ENCODE results near the gene VPREB3.

VPREB3 gene

DNA sequence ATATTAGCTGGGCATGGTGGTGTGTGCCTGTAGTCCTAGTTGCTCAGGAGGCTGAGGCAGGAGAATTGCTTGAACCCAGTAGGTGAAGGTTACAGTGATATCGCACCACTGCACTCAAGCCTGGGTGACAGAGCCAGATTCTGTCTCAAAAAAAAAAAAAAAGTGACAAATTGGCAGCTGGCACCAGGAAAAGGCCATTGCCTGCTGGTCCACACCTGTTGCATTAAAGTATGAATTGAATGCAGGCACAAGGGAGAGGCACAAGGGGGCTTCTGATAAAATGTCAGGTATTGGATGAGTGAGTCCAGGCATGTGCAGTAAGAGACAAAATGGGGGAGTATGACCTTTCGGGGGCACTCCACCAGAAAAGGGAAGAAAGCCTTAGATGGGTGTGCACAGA, 31.5 kb downstream of the VPREB3 start:
- DNase-seq: no peak

DNA sequence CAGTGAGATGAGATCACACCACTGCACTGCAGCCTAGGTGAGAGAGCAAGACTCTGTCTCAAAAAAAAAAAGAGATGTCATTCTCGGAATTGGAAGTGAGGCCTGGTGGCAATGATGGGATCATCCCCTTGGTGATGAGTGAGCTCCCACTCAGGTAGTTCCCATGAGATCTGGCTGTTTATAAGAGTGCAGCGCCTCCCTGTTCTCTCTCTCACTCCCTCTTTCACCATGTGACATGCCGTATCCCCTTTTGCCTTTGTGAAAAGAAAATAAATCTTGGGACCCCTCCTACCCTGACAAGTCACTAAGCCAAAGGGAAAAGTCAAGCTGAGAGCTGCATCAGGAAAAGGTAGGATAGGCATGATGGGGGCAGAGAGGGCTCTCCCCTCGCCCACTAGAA, 32.1 kb downstream of the VPREB3 start:
- no peak for DNase-seq

DNA sequence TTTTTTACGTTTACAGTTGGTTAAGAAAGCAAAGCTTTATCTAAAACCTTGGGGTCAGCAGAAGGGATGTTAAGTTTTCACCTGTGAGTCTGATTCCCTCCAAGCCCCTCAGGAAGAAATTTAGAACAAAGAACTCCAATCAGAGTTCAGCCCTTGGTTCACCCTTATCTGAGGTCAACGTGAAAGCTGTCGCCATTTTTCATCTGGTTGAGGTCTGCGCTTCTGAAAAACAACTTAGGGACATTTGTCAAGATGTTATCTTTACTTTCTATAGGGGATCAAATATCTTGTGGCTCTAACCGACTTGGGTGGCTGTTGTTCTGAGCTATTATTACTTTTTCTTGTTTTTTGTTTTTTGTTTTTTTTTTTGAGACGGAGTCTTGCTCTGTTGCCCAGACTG, 33.4 kb downstream of the VPREB3 start:
- DNase-seq: no peak

DNA sequence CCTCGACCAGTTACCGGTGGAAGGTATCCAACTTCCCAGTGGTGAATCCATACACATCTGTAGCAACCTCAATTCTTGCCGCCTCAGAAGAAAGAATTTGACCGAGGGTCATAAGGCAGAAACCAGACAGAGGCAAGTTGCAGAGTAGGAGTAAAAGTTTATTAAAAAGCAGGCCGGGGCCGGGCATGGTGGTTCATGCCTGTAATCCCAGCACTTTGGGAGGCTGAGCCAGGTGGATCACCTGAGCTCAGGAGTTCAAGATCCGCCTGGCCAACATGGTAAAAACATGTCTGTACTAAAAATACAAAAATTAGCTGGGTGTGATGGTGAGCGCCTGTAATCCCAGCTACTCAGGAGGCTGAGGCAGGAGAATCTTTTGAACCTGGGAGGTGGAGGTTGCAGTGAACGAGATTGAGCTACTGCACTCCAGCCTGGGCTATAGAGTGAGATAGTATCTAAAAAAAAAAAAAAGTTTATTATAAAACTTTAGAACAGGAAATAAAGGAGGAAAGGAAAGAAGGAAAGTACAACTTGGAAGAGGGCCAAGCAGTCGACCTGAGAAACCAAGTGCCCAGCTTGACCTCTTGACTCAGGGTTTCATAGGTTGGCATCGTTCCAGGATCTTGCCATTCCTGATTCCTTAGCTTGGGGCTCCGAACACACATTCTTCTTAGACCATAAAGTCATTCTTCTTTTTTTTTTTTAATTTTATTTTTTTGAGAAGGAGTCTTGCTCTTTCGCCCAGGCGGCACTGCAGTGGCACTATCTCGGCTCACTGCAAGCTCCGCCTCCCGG, 35.7 kb downstream of the VPREB3 start:
- DNase-seq: no peak

DNA sequence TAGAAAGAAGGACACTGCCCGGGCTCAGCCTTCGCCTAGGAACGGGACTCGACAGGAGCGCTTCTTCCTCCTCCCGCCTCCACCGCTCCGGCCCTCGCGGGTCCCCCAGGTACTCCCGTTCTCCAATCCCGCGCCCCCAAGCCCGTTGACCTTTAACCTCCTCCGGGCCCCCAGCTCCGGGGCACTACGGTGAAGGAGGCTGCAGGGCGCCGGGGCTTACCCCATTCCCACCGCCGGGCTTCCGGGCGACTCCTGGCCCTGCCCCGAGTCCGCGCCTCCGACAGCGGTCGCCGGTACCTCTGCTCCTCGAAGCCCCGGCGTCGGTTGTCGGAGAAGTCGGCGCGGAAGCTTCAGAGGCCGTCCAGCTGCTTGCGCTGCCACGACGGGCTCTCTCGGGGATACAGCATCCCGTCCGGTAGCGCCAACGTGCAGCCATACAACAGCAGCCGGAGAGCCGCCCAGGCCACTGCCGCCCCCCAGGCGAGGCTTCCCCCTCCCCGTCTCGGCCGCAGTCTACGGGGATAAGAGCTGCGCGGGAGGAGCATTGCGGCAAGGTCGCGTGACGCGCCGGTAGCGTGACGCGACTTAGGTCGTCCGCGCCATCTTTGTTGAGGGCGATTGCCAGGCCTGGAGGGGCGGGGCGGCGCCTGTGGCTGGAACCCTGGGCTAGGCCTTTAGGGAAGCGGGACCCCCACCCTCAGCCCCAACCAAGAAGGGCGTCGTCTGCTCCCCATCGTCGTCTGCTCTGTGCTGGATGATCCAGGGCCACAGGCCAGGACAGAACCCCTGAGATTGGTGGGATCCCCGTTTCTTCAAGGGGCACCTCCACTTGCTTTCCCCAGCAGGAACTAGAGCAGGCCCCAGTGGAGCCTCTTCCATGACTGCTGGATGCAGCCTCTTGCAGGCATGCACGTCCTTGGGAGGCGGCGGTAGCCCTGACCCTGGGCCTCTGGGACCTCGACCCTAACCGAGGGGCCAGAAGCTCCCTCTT, 37.1 kb downstream of the VPREB3 start:
- peak; percentile 90 for DNase-seq

DNA sequence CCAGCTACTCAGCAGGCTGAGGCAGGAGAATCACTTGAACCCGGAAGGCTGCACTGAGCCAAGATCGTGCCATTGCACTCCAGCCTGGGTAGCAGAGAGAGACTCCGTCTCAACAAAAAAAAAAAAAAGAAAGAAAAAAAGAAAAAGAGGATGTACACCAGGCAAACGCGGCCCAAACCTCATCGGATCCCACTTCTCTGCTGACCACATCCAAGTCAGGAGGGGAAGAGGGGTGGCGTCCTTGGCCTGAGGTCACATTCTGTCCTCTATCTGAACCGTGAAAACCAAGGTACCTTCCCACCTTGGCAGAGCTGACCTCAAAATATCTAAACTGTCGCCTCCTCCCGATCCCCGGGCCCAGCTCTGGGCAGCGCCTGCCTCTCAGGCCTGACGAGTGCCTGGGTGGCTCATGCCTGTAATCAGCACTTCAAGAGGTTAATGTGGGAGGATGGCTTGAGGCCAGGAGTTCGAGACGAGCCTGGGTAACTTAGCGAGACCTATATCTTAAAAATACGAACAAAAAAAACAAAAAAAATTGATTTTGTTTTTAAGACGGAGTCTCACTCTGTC, 38.3 kb downstream of the VPREB3 start:
- DNase-seq: no peak

DNA sequence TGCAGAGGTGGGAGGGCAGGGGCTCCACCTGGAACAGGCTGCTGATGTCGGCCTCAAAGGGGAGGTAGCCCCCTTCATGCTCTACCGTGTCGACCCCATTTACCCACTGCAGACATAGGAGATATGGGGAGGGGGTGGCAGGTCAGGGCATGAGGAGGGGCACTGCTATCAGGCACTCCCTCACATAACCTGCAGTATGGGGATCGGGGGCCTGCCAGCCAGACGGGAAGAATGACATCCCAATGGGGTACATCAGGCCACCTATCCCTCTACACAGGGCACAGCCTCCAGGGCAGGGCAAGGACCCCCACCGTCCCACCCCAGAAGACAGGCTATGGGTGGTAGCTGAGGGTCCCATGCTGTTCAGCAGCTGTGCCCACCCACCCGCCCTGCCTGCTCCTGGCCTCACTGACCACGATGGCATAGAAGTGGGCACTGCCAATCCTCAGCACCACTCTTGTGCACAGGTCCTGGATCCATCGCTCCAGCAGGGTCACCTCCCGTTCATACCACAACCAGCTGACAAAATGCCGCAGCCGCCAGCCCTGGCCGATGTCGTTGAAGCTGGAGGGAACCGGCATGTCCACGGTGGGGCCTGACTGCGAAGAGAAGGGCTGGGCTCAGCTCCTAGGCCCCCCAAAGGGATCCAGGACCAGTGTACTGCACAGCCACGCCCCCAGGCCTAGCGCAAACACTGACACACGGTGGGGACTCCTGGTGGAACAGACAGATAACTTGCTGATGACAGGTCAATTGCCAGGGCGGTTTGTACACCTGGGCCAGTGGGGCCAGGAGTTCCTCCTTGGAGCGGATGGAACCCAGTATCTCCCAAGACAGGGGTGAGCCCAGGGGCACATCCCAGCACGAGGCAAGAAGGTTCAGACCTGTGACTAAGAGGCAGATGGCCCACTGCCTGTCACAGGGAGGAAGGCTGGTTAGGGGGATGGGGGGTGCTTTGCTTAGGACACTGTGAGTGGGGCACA, 39.3 kb downstream of the VPREB3 start:
- no peak for DNase-seq

DNA sequence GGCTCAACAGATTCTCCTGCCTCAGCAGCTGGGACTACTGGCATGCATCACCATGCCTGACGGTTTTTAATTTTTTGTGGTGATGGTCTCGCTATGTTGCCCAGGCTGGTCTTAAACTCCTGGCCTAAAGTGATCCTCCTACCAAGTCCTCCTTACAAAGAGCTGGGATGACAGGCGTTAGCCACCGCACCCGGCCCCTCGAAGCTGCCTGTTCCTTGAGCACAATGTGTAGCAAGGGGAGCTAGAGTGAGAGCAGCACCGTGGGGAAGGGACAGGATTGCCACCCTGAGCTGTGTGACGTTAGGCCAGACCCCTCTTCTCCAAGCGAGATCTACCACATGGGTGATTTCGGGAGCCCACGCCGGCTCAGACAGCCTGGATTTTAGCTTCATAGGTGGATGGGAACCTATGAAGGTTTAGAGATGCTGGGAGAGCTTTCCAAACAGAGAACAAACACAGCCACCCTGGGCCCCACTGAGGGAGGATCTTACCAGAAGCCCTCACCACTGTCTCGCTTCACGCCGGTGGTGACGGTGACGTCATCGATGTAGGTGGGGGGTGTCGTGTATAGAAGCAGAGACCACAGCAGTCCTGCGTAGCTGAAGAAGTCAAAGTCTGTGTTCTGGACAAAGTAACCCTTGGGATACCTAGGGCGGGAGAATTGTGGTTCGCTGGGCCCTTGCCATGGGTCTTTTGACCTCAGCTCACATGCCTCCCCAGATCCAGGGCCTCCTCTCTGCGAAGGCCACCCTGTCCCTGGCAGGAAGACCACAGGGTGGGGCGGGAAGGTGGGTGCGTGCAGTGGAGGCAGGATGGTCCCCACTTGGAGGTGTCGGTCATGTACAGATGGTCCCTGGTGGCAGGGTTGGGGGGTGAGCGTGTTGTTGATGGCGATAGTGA, 40.3 kb downstream of the VPREB3 start:
- no peak for DNase-seq

DNA sequence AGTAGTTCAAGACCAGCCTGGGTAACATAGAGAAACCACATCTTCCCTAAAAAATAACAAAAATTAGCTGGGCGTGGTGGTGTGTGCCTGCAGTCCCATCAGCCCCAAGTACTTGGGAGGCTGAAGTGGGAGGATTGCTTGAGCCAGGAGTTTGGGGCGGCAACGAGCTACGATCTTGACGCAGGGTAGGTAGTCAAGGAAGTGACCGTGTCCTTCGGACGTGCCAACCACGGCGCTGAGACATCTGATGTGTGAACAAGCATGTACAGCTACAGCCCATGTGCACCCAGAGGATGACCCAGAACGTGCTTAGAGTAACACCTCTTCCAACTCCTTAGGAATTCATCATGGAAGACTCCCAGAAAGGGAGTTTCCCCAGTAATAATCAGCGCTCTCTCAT, 42.0 kb downstream of the VPREB3 start:
- DNase-seq: no peak

DNA sequence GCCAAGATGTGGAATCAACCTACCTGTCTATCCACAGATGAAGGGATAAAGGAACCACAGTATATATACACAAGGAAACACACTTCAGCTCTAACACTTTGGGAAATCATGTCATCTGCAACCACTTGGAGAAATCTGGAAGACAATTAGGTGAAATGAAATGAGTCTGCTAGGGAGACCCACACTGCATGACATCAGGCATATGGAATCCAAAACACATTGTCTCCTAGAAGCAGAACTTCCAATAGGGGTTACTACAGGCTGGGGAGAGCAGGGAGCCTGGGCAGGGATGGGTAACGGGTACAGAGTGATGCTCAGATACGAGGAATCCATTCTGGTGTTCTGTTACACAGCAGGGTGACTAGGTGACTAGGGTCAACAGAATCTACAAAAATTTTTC, 45.1 kb downstream of the VPREB3 start:
- no peak for DNase-seq

DNA sequence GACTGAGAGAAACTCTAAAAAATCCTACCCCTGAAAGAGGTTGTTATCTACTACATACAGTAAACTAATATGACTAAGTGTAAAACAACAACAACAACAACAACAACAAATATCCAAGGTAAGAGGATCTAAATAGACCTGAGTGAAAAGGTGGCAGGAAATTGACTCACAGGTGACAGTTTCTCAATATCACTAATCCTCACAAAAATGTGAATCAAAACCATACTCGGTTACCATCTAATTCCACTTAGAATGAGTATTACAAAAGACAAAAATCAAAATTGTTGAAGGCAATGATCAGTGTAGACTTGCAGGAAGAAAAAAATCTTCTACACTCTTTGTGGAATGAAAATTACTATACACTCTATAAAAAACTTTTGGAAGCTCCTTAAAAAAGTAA, 46.0 kb downstream of the VPREB3 start:
- peak; percentile 81 for DNase-seq

DNA sequence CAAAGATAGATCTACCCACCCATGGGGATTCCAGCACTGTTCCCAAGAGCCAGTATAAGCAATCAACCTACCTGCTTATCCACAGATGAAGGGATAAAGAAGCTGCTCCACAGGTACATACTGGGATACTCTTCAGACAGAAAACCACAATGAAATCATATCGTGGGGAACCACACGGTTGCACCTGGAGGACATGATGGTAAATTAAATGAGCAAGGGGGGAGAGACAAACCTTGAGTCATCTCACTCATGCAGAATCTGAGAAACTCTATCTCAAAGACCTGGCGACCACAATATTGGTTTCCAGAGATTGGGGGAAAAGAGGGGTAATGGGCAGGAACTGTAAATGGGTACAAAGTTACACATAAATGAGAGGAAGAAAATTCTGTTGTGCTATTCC, 48.9 kb downstream of the VPREB3 start:
- peak; percentile 84 for DNase-seq

DNA sequence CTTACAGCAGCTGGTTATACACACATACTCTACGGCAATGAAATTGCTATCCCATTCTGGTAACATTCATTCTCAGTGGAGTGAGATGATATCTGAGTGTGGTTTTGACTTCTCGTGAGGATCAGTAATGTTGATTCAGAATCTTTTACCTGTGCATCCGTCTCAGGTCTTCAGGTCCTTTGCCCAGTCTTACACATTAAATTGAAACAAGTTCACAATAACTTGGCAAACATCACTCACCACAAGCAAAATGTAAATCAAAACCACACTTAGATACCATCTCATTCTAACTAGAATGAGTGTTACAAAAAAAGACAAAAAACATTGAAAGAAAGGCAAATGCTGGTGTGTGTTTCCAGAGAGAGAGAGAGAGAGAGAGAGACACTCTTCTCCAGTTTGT, 49.4 kb downstream of the VPREB3 start:
- peak; percentile 77 for DNase-seq

DNA sequence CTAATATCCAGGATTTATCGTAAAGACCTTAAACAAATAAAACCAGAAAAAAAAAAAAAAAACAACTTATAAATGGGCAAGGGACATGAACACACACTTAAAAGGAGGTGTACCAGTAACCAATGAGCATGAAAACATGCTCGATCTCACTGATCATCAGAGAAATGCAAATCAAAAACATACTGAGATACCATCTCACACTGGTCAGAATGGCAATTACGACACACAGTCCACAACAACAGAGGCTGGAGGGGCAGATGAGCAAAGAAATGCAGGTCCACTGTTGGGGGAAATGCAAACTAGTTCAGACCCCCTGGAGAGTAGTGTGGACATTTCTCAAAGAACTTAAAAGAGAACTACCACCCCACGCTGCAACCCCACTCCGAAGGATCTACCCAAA, 50.2 kb downstream of the VPREB3 start:
- no peak for DNase-seq
